Eye (tissue), 1 donor: ENCODE data around the gene AKAP12.
"Not testable (repeated sequence)": the region's sequence is repeated elsewhere in the genome, so short reads cannot be mapped to it uniquely, and the experiment has no call there.

ENCODE experiments used
- DNase-seq: peaks from one replicate; pipeline ENCODE4 v3.0.0-alpha.2; 2015

The AKAP12 gene

GRCh38 chr6:151313066-151313491, 73.3 kb downstream of the AKAP12 start:
- DNase-seq = no peak

- DNase-seq = not testable (repeated sequence)
Observed at GRCh38 chr6:151315661-151316060, 75.9 kb downstream of the AKAP12 start.

- no peak for DNase-seq
Observed at GRCh38 chr6:151317103-151317994, 77.6 kb downstream of the AKAP12 start.

GRCh38 chr6:151317995-151318365, 78.2 kb downstream of the AKAP12 start:
- DNase-seq = no peak

GRCh38 chr6:151320140-151320539, 80.4 kb downstream of the AKAP12 start:
- DNase-seq = no peak

GRCh38 chr6:151321438-151321837, 81.7 kb downstream of the AKAP12 start:
- no peak for DNase-seq

- no peak for DNase-seq
Observed at GRCh38 chr6:151322570-151322969, 82.8 kb downstream of the AKAP12 start.

GRCh38 chr6:151323791-151324487, 84.2 kb downstream of the AKAP12 start:
- peak; percentile 95 for DNase-seq

- no peak for DNase-seq
Observed at GRCh38 chr6:151324488-151324825, 84.7 kb downstream of the AKAP12 start.

GRCh38 chr6:151325075-151326050, 85.6 kb downstream of the AKAP12 start:
- DNase-seq = peak; percentile 65

- no peak for DNase-seq
Observed at GRCh38 chr6:151326116-151326825, 86.5 kb downstream of the AKAP12 start.

GRCh38 chr6:151327101-151327500, 87.3 kb downstream of the AKAP12 start:
- DNase-seq = no peak

- DNase-seq = peak; percentile 68
Observed at GRCh38 chr6:151330130-151330696, 90.4 kb downstream of the AKAP12 start.

- no peak for DNase-seq
Observed at GRCh38 chr6:151335930-151336329, 96.2 kb downstream of the AKAP12 start.

GRCh38 chr6:151338651-151339200, 99.0 kb downstream of the AKAP12 start:
- no peak for DNase-seq

- DNase-seq = no peak
Observed at GRCh38 chr6:151339369-151339768, 99.6 kb downstream of the AKAP12 start.

- DNase-seq = no peak
Observed at GRCh38 chr6:151340219-151340978, 100.6 kb downstream of the AKAP12 start.

GRCh38 chr6:151341476-151342195, 101.9 kb downstream of the AKAP12 start:
- DNase-seq = no peak

- not testable (repeated sequence) for DNase-seq
Observed at GRCh38 chr6:151342750-151343149, 103.0 kb downstream of the AKAP12 start.

GRCh38 chr6:151349651-151350270, 110.0 kb downstream of the AKAP12 start:
- DNase-seq = no peak
